HepG2 (cell line): ENCODE measurements around the gene KDM2B. TPM values are rescaled to one million over a fixed set of nuclear protein-coding genes. Genes with fewer than 3 reads are reported as not detected.
A peak's percentile ranks its signal among the peaks of the same experiment; 100 is the strongest.

ENCODE experiments used
- HNF4G ChIP-seq, 2 experiments: sonication (generic) in 1 of 2; formaldehyde crosslinking in 1 of 2; IDR thresholded peaks; 2 replicates each; pipeline versions ENCODE4 v1.4.0 to v1.6.1; 2011 to 2020; ENCODE audit warnings: borderline replicate concordance in 2 of 2, low read depth in 2 of 2, mild to moderate bottlenecking in 2 of 2, low read length in 1 of 2, missing genetic modification reagents in 1 of 2, moderate library complexity in 1 of 2
- HOXD1 ChIP-seq: sonication (generic); formaldehyde crosslinking; IDR thresholded peaks from 2 replicates; pipeline ENCODE4 v1.5.0; 2020; ENCODE audit warnings: missing genetic modification reagents
- NFKBIZ ChIP-seq: IDR thresholded peaks from 2 replicates; pipeline ENCODE4 v1.6.1; 2018; ENCODE audit warnings: missing genetic modification reagents, missing compliant biosample characterization
- PHF21A ChIP-seq: sonication (generic); formaldehyde crosslinking; IDR thresholded peaks from 2 replicates; pipeline ENCODE4 v1.5.0; 2020; ENCODE audit warnings: mild to moderate bottlenecking, missing genetic modification reagents
- TBX2 ChIP-seq: sonication (generic); formaldehyde crosslinking; IDR thresholded peaks from 2 replicates; pipeline ENCODE4 v1.5.0; 2020; ENCODE audit warnings: missing genetic modification reagents, mild to moderate bottlenecking, borderline replicate concordance
- TFDP2 ChIP-seq: sonication (generic); formaldehyde crosslinking; IDR thresholded peaks from 2 replicates; pipeline ENCODE4 v1.4.0; 2020; ENCODE audit warnings: missing genetic modification reagents
- TIGD3 ChIP-seq: sonication (generic); formaldehyde crosslinking; IDR thresholded peaks from 2 replicates; pipeline ENCODE4 v1.5.1; 2020; ENCODE audit warnings: mild to moderate bottlenecking, missing genetic modification reagents, borderline replicate concordance
- ZFX ChIP-seq: sonication (generic); formaldehyde crosslinking; IDR thresholded peaks from 2 replicates; pipeline ENCODE4 v1.4.0; 2020; ENCODE audit warnings: mild to moderate bottlenecking, low read depth, missing genetic modification reagents, moderate library complexity
- ZNF101 ChIP-seq: sonication (generic); formaldehyde crosslinking; IDR thresholded peaks from 2 replicates; pipeline ENCODE4 v1.4.0; 2020; ENCODE audit warnings: mild to moderate bottlenecking, low read depth, missing genetic modification reagents, borderline replicate concordance
- ZNF136 ChIP-seq: sonication (generic); formaldehyde crosslinking; IDR thresholded peaks from 2 replicates; pipeline ENCODE4 v1.8.1; 2022; ENCODE audit warnings: low read depth, mild to moderate bottlenecking, moderate library complexity, missing genetic modification reagents
- ZNF225 ChIP-seq: sonication (generic); formaldehyde crosslinking; IDR thresholded peaks from 2 replicates; pipeline ENCODE4 v1.4.0; 2020; ENCODE audit warnings: mild to moderate bottlenecking, missing genetic modification reagents
- ZNF232 ChIP-seq: sonication (generic); formaldehyde crosslinking; IDR thresholded peaks from 2 replicates; pipeline ENCODE4 v1.4.0; 2020; ENCODE audit warnings: missing genetic modification reagents, borderline replicate concordance
- ZNF333 ChIP-seq: sonication (generic); formaldehyde crosslinking; IDR thresholded peaks from 2 replicates; pipeline ENCODE4 v1.4.0; 2020; ENCODE audit warnings: mild to moderate bottlenecking, missing genetic modification reagents, borderline replicate concordance
- ZNF629 ChIP-seq: sonication (generic); formaldehyde crosslinking; conservative IDR thresholded peaks from 2 replicates; pipeline ENCODE4 v1.5.0; 2020; ENCODE audit warnings: missing genetic modification reagents
- ZNF709 ChIP-seq: sonication (generic); formaldehyde crosslinking; IDR thresholded peaks from 2 replicates; pipeline ENCODE4 v1.5.0; 2020; ENCODE audit warnings: mild to moderate bottlenecking, missing genetic modification reagents
- ZNF75D ChIP-seq: sonication (generic); formaldehyde crosslinking; IDR thresholded peaks from 2 replicates; pipeline ENCODE4 v1.8.1; 2023; ENCODE audit warnings: missing genetic modification reagents, mild to moderate bottlenecking, borderline replicate concordance
- ZNF792 ChIP-seq: IDR thresholded peaks from 2 replicates; pipeline ENCODE4 v1.6.1; 2016
- ZNF850 ChIP-seq: sonication (generic); formaldehyde crosslinking; conservative IDR thresholded peaks from 2 replicates; pipeline ENCODE4 v1.9.0; 2021; ENCODE audit warnings: mild to moderate bottlenecking, missing genetic modification reagents
- polyA plus RNA-seq, 8 experiments: library from polyadenylated mRNA; depleted of rRNA in 3 of 8; stranded (reverse) in 7 of 8; unstranded in 1 of 8; fragments of >200 nt; fragmentation: Illumina TruSeq in 4 of 8; extraction: Trizol in 4 of 8; gene quantifications; 2 replicates each; pipeline versions ENCODE4 v1.2.1 to v1.2.3, GENCODE V29; 2011 to 2016; ENCODE audit warnings: low read depth in 4 of 8, missing spikeins in 1 of 8, mixed read lengths in 1 of 8; ENCODE audit not compliant: insufficient read depth in 1 of 8
- total RNA-seq, 5 experiments: library from RNA; depleted of rRNA; stranded (reverse); fragments of >200 nt; fragmentation: Illumina TruSeq; extraction: Trizol; gene quantifications; 2 replicates each; pipeline ENCODE4 v1.2.3, GENCODE V29; 2016; ENCODE audit warnings: low read depth in 1 of 5
- TF ChIP-seq, protein P1 (sequence below): sonication (generic); formaldehyde crosslinking; IDR thresholded peaks from 2 replicates; pipeline ENCODE4 v1.5.0; 2020; ENCODE audit warnings: mild to moderate bottlenecking, missing genetic modification reagents
- TF ChIP-seq, protein P2 (sequence below): sonication (generic); formaldehyde crosslinking; IDR thresholded peaks from 2 replicates; pipeline ENCODE4 v1.5.0; 2020; ENCODE audit warnings: mild to moderate bottlenecking, missing genetic modification reagents, borderline replicate concordance
- TF ChIP-seq, protein P3 (sequence below): sonication (generic); formaldehyde crosslinking; IDR thresholded peaks from 2 replicates; pipeline ENCODE4 v1.8.1; 2023; ENCODE audit warnings: mild to moderate bottlenecking, moderate library complexity, missing genetic modification reagents

KDM2B gene
- total and polyA plus RNA-seq, 2 of the 13 experiments (the other 11 are each of a cell fraction or from before 2014, with no cell fraction given), result 17.5 to 26.1 TPM

DNA sequence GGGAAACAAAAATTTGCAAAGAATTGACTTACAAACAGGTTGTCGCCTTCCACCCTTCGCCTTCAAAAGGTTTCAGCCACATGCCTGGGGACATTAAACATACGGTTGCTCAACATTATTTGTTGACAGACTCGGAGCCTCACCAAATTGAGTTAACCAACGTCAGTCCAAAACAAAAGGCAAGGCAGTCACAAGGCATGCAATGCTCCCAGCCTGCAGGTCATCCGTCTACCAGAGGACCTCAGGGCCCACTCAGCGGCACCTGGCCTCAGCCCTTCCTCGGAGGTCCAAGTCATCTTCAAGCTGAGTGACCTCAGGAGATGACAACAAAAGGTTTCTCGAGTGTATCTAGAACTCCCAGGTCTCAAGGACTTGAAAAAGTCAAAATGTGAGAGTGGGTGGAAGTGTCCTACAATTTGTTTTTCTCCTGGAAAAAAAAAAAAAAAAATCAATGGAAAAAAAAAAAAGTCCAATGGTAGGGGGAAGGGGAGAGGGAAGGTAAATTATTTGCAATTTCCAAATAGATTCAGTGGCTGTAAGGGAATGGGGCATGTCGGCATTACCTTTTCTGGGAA, 64.3 kb downstream of the KDM2B start (continued):
- peak; percentile 87 for TF ChIP-seq TFDP2 (CRISPR knock-in tag)
- TF ChIP-seq, protein P1, sequence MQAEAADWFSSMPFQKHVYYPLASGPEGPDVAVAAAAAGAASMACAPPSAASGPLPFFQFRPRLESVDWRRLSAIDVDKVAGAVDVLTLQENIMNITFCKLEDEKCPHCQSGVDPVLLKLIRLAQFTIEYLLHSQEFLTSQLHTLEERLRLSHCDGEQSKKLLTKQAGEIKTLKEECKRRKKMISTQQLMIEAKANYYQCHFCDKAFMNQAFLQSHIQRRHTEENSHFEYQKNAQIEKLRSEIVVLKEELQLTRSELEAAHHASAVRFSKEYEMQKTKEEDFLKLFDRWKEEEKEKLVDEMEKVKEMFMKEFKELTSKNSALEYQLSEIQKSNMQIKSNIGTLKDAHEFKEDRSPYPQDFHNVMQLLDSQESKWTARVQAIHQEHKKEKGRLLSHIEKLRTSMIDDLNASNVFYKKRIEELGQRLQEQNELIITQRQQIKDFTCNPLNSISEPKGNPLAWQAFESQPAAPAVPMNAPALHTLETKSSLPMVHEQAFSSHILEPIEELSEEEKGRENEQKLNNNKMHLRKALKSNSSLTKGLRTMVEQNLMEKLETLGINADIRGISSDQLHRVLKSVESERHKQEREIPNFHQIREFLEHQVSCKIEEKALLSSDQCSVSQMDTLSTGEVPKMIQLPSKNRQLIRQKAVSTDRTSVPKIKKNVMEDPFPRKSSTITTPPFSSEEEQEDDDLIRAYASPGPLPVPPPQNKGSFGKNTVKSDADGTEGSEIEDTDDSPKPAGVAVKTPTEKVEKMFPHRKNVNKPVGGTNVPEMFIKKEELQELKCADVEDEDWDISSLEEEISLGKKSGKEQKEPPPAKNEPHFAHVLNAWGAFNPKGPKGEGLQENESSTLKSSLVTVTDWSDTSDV (CRISPR knock-in tag), result no peak; the same call in 1 of the 2 replicates
- no peak for TF ChIP-seq ZNF333 (CRISPR knock-in tag)
- 0 out of 2 replicates have a peak, but pooled peaks have one; percentile 23 for TF ChIP-seq ZFX (CRISPR knock-in tag)
- peak; percentile 70; the same call in 1 of the 2 replicates for TF ChIP-seq ZNF709 (CRISPR knock-in tag)
- TF ChIP-seq ZNF629 (CRISPR knock-in tag), result peak; percentile 46; the same call in 1 of the 2 replicates
- TF ChIP-seq, protein P2, sequence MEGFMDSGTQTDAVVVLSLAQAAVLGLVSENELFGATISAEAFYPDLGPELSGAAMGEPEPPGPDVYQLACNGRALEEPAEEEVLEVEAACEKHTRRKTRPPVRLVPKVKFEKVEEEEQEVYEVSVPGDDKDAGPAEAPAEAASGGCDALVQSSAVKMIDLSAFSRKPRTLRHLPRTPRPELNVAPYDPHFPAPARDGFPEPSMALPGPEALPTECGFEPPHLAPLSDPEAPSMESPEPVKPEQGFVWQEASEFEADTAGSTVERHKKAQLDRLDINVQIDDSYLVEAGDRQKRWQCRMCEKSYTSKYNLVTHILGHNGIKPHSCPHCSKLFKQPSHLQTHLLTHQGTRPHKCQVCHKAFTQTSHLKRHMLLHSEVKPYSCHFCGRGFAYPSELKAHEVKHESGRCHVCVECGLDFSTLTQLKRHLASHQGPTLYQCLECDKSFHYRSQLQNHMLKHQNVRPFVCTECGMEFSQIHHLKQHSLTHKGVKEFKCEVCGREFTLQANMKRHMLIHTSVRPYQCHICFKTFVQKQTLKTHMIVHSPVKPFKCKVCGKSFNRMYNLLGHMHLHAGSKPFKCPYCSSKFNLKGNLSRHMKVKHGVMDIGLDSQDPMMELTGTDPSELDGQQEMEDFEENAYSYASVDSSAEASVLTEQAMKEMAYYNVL (CRISPR knock-in tag), result no peak
- peak; percentile 98 for TF ChIP-seq ZNF232 (CRISPR knock-in tag)
- TF ChIP-seq ZNF101 (CRISPR knock-in tag), result no peak
- no peak for TF ChIP-seq ZNF136 (CRISPR knock-in tag)
- TF ChIP-seq TBX2, result peak; percentile 61; the same call in 1 of the 2 replicates
- TF ChIP-seq ZNF850 (CRISPR knock-in tag), result no peak
- TF ChIP-seq NFKBIZ, result peak; percentile 83; the same call in 1 of the 2 replicates
- no peak for TF ChIP-seq ZNF75D
- TF ChIP-seq TIGD3 (CRISPR knock-in tag), result no peak
- TF ChIP-seq HOXD1, result no peak
- TF ChIP-seq PHF21A (CRISPR knock-in tag), result peak; percentile 30; the same call in 1 of the 2 replicates
- peak; percentile 90 for TF ChIP-seq ZNF792 (CRISPR knock-in tag)
- no peak for TF ChIP-seq ZNF225 (CRISPR knock-in tag)
- TF ChIP-seq HNF4G (IDR thresholded peaks at IDR 0.05; ENCODE audit: borderline replicate concordance, low read depth, low read length), result no peak
- TF ChIP-seq HNF4G (CRISPR knock-in tag; IDR thresholded peaks at IDR 0.05; ENCODE audit: borderline replicate concordance, low read depth), result no peak
- TF ChIP-seq, protein P3, sequence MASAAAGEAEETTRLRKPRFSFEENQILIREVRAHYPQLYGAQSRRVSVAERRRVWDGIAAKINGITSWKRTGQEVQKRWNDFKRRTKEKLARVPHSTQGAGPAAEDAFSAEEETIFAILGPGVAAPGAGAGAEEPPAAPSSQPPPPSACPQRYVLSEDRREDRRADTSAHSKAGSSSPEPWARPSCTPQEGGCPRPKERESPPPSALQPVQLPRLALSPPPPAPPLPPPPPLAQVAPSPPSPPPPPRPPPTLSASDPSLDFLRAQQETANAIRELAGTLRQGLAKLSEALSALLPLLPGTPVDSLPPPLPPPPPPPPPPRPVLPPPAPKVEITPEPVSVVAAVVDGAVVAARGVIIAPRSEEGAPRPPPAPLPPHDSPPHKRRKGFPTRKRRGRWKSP (CRISPR knock-in tag), result peak; percentile 70; the same call in 1 of the 2 replicates
